CD14-positive monocyte (primary cell): Measurements from ENCODE around the gene OLIG3. TPM values are rescaled to one million over a fixed set of nuclear protein-coding genes. Genes with fewer than 3 reads are reported as not detected.

Experiments
- DNase-seq, 3 donors: peaks; one replicate each; pipeline ENCODE4 v3.0.0-alpha.2; 2011 to 2022
- H2AFZ ChIP-seq: 2 replicates; pipeline ENCODE4 v1.6.0; 2012; ENCODE audit warnings: mild to moderate bottlenecking, low read depth, low read length, inconsistent platforms; ENCODE audit not compliant: insufficient read depth, poor library complexity, severe bottlenecking
- H3K27ac ChIP-seq, 2 donors: 1 replicate in 1 of 2; 2 replicates in 1 of 2; pipeline ENCODE4 v1.5.1; 2012 to 2013; ENCODE audit warnings: low read length in 2 of 2, control low read depth in 1 of 2, inconsistent platforms in 1 of 2, low read depth in 1 of 2, mild to moderate bottlenecking in 1 of 2
- H3K27me3 ChIP-seq, 2 donors: one replicate each; pipeline versions ENCODE4 v1.6.0 to v1.6.1; 2011 to 2013; ENCODE audit warnings: low read length in 2 of 2; ENCODE audit not compliant: control insufficient read depth in 2 of 2, insufficient read depth in 2 of 2
- H3K36me3 ChIP-seq, 2 donors: replicated peaks in 1 of 2; 1 replicate in 1 of 2; 2 replicates in 1 of 2; pipeline versions ENCODE4 v1.5.1 to v1.6.1; 2012 to 2013; ENCODE audit warnings: low read length in 2 of 2, control low read depth in 1 of 2, inconsistent platforms in 1 of 2, mild to moderate bottlenecking in 1 of 2; ENCODE audit not compliant: insufficient read depth in 2 of 2, control insufficient read depth in 1 of 2
- H3K4me1 ChIP-seq, 2 donors: 1 replicate in 1 of 2; 2 replicates in 1 of 2; pipeline versions ENCODE4 v1.5.1 to v1.6.1; 2012 to 2013; ENCODE audit warnings: low read length in 2 of 2, control low read depth in 1 of 2, inconsistent platforms in 1 of 2, mild to moderate bottlenecking in 1 of 2, moderate library complexity in 1 of 2; ENCODE audit not compliant: insufficient read depth in 2 of 2, control insufficient read depth in 1 of 2
- H3K4me2 ChIP-seq: replicated peaks from 2 replicates; pipeline ENCODE3; 2012; ENCODE audit warnings: low read length, moderate library complexity, mild to moderate bottlenecking; ENCODE audit not compliant: poor library complexity, severe bottlenecking; ENCODE audit errors: extremely low read depth
- H3K4me3 ChIP-seq, 3 experiments: fragments of 200-600 bp in 1 of 3; sonication (generic) in 1 of 3; replicated peaks in 1 of 3; 1 replicate in 2 of 3; 2 replicates in 1 of 3; pipeline ENCODE4 v1.5.1; 2011 to 2013; ENCODE audit warnings: low read length in 3 of 3, mild to moderate bottlenecking in 3 of 3, control low read depth in 2 of 3, low read depth in 2 of 3, inconsistent platforms in 1 of 3, moderate library complexity in 1 of 3
- H3K79me2 ChIP-seq: 2 replicates; pipeline ENCODE4 v1.6.0; 2012; ENCODE audit warnings: mild to moderate bottlenecking, control low read depth, inconsistent platforms, low read length, moderate library complexity; ENCODE audit not compliant: insufficient read depth
- H3K9ac ChIP-seq: 2 replicates; pipeline ENCODE4 v1.6.0; 2017; ENCODE audit warnings: low read length, mild to moderate bottlenecking; ENCODE audit not compliant: insufficient read depth, poor library complexity, severe bottlenecking
- H3K9me3 ChIP-seq, 2 donors: replicated peaks in 1 of 2; 1 replicate in 1 of 2; 2 replicates in 1 of 2; pipeline versions ENCODE4 v1.5.1 to v1.6.1; 2012 to 2013; ENCODE audit warnings: low read length in 2 of 2, control low read depth in 1 of 2; ENCODE audit not compliant: control insufficient read depth in 1 of 2, insufficient read depth in 1 of 2
- H4K20me1 ChIP-seq: 2 replicates; pipeline ENCODE4 v1.6.0; 2012; ENCODE audit warnings: mild to moderate bottlenecking, low read length, control low read depth, moderate library complexity; ENCODE audit not compliant: insufficient read depth
- H3K27ac Mint-ChIP-seq, 7 donors: one replicate each; pipeline ENCODE4 v1.8.0; 2020; ENCODE audit warnings: mild to moderate bottlenecking in 7 of 7, mixed read lengths in 7 of 7, moderate library complexity in 6 of 7, inconsistent platforms in 2 of 7
- H3K27me3 Mint-ChIP-seq, 3 donors: one replicate each; pipeline ENCODE4 v1.8.0; 2021 to 2022; ENCODE audit warnings: low read depth in 3 of 3, mild to moderate bottlenecking in 3 of 3, mixed read lengths in 3 of 3, moderate library complexity in 3 of 3, inconsistent platforms in 1 of 3
- H3K36me3 Mint-ChIP-seq, 2 donors: one replicate each; pipeline ENCODE4 v1.8.0; 2020; ENCODE audit warnings: mixed read lengths in 2 of 2, inconsistent platforms in 1 of 2, mild to moderate bottlenecking in 1 of 2
- H3K4me1 Mint-ChIP-seq: one replicate; pipeline ENCODE4 v1.8.0; 2020; ENCODE audit warnings: mild to moderate bottlenecking, mixed read lengths
- H3K4me3 Mint-ChIP-seq, 2 donors: one replicate each; pipeline ENCODE4 v1.8.0; 2020; ENCODE audit warnings: mild to moderate bottlenecking in 2 of 2, mixed read lengths in 2 of 2, moderate library complexity in 1 of 2
- H3K9me3 Mint-ChIP-seq, 7 donors: one replicate each; pipeline ENCODE4 v1.8.0; 2020 to 2022; ENCODE audit warnings: mixed read lengths in 7 of 7, mild to moderate bottlenecking in 6 of 7, moderate library complexity in 6 of 7, inconsistent platforms in 2 of 7
- CTCF ChIP-seq: fragments of 200-600 bp; IDR thresholded peaks from one replicate; pipeline ENCODE4 v1.8.0; 2022; ENCODE audit warnings: antibody characterized with exemption, mild to moderate bottlenecking
- WGBS: methylation state at CpG from one replicate; pipeline ENCODE4 v1.1.5; 2013; ENCODE audit warnings: missing lambda C conversion rate; ENCODE audit not compliant: insufficient coverage; 5-methylcytosine and 5-hydroxymethylcytosine counted together
- intact Hi-C, 2 donors: fragments of 100-400 bp; cut with micrococcal nuclease; formaldehyde crosslinking; loops; one replicate each; pipeline versions ENCODE4 v1.15.0 to v1.15.1; 2023
- polyA plus RNA-seq, 3 donors: library from polyadenylated mRNA; depleted of rRNA in 1 of 3; unstranded in 2 of 3; stranded (reverse) in 1 of 3; fragments of 300-500 nt in 2 of 3; fragments of >200 nt in 1 of 3; fragmentation: Illumina TruSeq in 2 of 3; gene quantifications; 1 replicate in 2 of 3; 2 replicates in 1 of 3; pipeline ENCODE4 v1.2.3, GENCODE V29; 2012 to 2021

Gene OLIG3
- polyA plus RNA-seq, 3 donors, result not detected

DNA sequence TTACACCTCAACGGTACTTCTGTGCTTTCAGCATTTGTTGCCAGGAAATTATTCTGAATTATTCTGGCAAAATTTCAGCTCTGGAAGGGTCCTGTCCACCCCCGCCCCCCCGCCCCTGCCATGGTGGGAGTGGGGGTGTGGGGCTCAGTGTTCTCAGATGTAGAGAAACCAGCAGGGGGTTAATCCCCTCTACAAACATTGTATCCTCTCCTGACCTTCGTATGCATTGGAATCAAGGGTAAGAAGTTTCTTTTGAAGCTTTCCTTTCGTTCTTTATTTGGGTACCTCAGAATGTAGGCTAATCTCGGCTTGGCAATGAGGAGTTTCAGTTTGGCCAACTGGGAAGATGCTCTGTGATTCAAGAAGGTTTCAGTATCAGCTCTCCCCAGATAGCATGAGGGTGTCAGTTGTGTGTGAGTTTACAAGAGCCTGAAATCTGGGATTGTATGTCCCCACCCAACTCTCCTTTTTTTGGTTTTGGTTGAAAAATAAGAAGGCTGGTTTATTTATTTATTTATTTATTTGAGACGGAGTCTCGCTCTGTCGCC, 25.5 kb upstream of the OLIG3 start:
- Mint-ChIP-seq H3K27me3 (peaks cover 60 to 76% (median 68%) of the 10 kb centered on the region in 3 donors), H3K9me3 (peaks cover 0 to 11% (median 3%) of the 10 kb centered on the region in 7 donors), H3K36me3 (no peaks in the 10 kb centered on the region), H3K4me1 (no peaks in the 10 kb centered on the region), H3K27ac (no peak overlapping the region), H3K4me3 (peak overlapping the region in 1 of 2 donors; percentile 69)
- no peak overlapping the region for H3K4me2 ChIP-seq
- DNase-seq, result no peak
- H3K9me3 ChIP-seq, result no peaks in the 10 kb centered on the region
- intact Hi-C loops, result no loop called here
- no peaks in the 10 kb centered on the region for H4K20me1 ChIP-seq
- H3K27ac ChIP-seq, result no peak overlapping the region
- no peaks in the 10 kb centered on the region for H3K36me3 ChIP-seq
- WGBS, result 71% methylated on average over 4 of the region's 9 CpGs
- no peak for TF ChIP-seq CTCF
- H3K4me3 ChIP-seq, result no peak overlapping the region
- no peaks in the 10 kb centered on the region for H3K79me2 ChIP-seq
- no peaks in the 10 kb centered on the region for H3K4me1 ChIP-seq
- no peak overlapping the region for H3K9ac ChIP-seq
- H2AFZ ChIP-seq, result no peak overlapping the region
- H3K27me3 ChIP-seq, result peaks cover 74 to 76% of the 10 kb centered on the region in 2 donors

GRCh38 chr6:137518386-137518983, 24.3 kb upstream of the OLIG3 start:
- Mint-ChIP-seq H3K9me3 (peaks cover 0 to 9% (median 1%) of the 10 kb centered on the region in 7 donors), H3K36me3 (no peaks in the 10 kb centered on the region), H3K27ac (no peak overlapping the region), H3K4me3 (peak overlapping the region in 1 of 2 donors; percentile 62), H3K27me3 (peaks cover 70 to 78% (median 74%) of the 10 kb centered on the region in 3 donors), H3K4me1 (no peaks in the 10 kb centered on the region)
- DNase-seq, result no peak
- H3K79me2 ChIP-seq, result no peaks in the 10 kb centered on the region
- H3K4me2 ChIP-seq, result no peak overlapping the region
- H3K27me3 ChIP-seq, result peaks cover 86 to 87% of the 10 kb centered on the region in 2 donors
- H3K4me3 ChIP-seq, result no peak overlapping the region
- WGBS, result no CpG with 5 or more reads among the region's 7 CpGs
- H2AFZ ChIP-seq, result no peak overlapping the region
- no peak for TF ChIP-seq CTCF
- H3K9ac ChIP-seq, result no peak overlapping the region
- H3K27ac ChIP-seq, result no peak overlapping the region
- no peaks in the 10 kb centered on the region for H4K20me1 ChIP-seq
- H3K4me1 ChIP-seq, result no peaks in the 10 kb centered on the region
- no peaks in the 10 kb centered on the region for H3K9me3 ChIP-seq
- intact Hi-C loops, result no loop called here
- no peaks in the 10 kb centered on the region for H3K36me3 ChIP-seq
